Activated T-cell treated with anti-CD3 and anti-CD28 coated beads, Interleukin-2, amount 50 U/mL, for 72 hours (primary cell): ENCODE results near the gene MAP4K4. TPM values are rescaled to one million over a fixed set of nuclear protein-coding genes. Genes with fewer than 3 reads are reported as not detected.

Experiments
- ATAC-seq, 2 donors: fragments of 150-1000 bp; cut with Tn5 transposase; replicated peaks in 1 of 2; 2 replicates each; pipeline ENCODE4 v1.10.0; 2021; ENCODE audit warnings: moderate library complexity in 2 of 2, mild to moderate bottlenecking in 1 of 2
- DNase-seq, 2 donors: peaks; one replicate each; pipeline ENCODE4 v3.0.0; 2021 to 2022; ENCODE audit warnings: mixed read lengths in 1 of 2
- H3K27ac Mint-ChIP-seq: one replicate; pipeline ENCODE4 v1.8.0; 2022; ENCODE audit warnings: mild to moderate bottlenecking, moderate library complexity, mixed read lengths
- H3K27me3 Mint-ChIP-seq: one replicate; pipeline ENCODE4 v1.8.0; 2022; ENCODE audit warnings: low read depth, mixed read lengths
- H3K36me3 Mint-ChIP-seq, 2 donors: one replicate each; pipeline ENCODE4 v1.8.0; 2022; ENCODE audit warnings: mixed read lengths in 2 of 2, mild to moderate bottlenecking in 1 of 2; ENCODE audit not compliant: insufficient read depth in 2 of 2
- H3K4me1 Mint-ChIP-seq: one replicate; pipeline ENCODE4 v1.8.0; 2022; ENCODE audit warnings: low read depth, mixed read lengths
- H3K4me3 Mint-ChIP-seq, 2 donors: one replicate each; pipeline ENCODE4 v1.8.0; 2022; ENCODE audit warnings: mild to moderate bottlenecking in 2 of 2, mixed read lengths in 2 of 2, moderate library complexity in 2 of 2
- H3K9me3 Mint-ChIP-seq, 2 donors: one replicate each; pipeline ENCODE4 v1.8.0; 2022; ENCODE audit warnings: mixed read lengths in 2 of 2
- total RNA-seq, 2 donors: library from RNA; stranded (reverse); gene quantifications; one replicate each; pipeline ENCODE4 v1.2.3, GENCODE V29; 2022

MAP4K4 gene
- total RNA-seq, 2 donors from 2014 or later, result 72.1 to 85.1 TPM

- Mint-ChIP-seq H3K4me3 (peak overlapping the region; percentile 58 to 65), H3K9me3 (peaks cover 0 to 7% of the 10 kb centered on the region in 2 donors), H3K36me3 (peaks cover 10 to 12% of the 10 kb centered on the region in 2 donors), H3K27ac (no peak overlapping the region), H3K27me3 (peaks cover 5% of the 10 kb centered on the region), H3K4me1 (peaks cover 12% of the 10 kb centered on the region)
- DNase-seq (peak; percentile 24 to 53), ATAC-seq (peak; percentile 54 to 61)
Measured at GRCh38 chr2:101698014-101698843, 722 bp downstream of the MAP4K4 start.

DNA sequence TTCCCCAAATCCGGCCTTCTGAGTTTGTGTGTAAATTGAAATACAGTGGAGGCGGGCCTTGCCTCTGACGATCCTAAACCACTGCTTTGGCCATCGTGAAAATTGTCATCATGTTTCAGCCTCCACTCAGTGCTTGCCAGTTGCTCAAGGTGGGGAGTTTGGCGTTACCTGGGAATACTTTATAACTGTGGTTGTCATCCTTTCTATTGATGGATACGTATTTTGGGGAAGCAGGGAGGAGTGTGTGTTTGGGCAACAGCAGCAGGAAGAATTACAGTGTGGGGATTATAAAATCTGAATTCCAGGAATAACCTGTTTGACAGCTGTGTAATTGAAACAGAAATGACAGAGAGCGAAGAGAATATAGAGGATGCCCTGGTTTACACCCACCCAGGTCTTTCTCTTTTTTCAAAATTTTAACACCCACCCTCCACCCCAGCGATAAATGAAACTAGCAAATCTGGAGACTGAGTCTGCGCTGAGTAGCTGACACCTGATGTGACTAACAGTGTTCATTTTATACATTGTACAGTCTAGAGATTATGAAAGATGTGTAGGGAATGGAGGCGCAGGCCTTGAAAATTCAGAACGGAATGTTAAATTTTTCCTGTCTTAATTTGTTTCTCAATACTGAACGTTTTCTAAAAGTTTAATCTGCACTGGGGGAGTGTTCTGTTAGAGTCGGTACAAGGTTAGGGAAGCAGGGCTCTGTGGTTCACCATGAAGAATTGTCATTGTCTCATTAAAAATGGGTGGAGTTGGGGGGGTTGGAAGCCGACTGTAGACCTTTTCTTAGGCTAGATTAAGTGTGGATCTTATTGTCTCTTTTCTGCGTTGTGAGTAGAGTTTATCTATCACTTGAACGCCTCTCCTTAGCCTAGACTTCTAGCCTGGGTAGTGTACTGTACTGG lies 1.6 kb downstream of the MAP4K4 start:
- no peak overlapping the region for H3K4me3 Mint-ChIP-seq
- ATAC-seq (peak; percentile 33 to 38), DNase-seq (peak; percentile 31 to 35)
- no peak overlapping the region for H3K27ac Mint-ChIP-seq
- peaks cover 0 to 7% of the 10 kb centered on the region in 2 donors for H3K9me3 Mint-ChIP-seq
- peaks cover 11% of the 10 kb centered on the region for H3K4me1 Mint-ChIP-seq
- peaks cover 10 to 12% of the 10 kb centered on the region in 2 donors for H3K36me3 Mint-ChIP-seq
- peaks cover 5% of the 10 kb centered on the region for H3K27me3 Mint-ChIP-seq

DNA sequence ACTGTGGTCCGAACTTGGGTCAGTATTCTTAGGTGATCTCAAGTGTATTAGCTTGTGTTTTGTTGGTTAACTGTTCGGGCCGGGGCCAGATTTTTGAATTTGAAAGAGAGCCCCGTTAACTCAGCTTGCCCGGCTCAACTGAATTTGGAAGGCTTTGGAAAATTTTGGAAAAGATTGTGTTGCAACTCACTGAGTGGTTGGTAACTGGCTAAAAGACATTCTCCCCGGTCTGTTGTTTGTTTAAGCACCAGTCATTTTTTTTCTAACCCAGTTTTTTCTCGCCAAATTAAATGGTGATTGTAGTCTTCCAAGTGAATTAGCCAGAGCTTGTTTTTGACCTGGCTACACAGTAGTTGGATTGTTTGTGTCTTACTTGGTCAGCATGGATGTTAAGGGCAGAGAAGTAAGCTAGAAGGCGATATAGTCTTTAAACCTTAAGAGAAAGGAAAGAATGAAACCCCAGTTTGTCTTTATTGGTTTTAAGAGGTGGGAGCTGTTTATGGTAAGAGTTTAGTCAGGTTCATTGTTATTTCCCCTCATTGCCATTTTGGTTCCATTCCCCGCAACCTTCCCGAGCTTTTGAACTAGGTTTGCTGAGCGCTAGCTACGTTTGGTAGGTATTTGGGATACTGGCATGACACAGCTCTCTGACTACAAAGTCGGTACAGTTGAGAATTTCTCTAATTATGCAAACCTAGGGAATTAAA lies 2.4 kb downstream of the MAP4K4 start:
- no peak overlapping the region for H3K27ac Mint-ChIP-seq
- ATAC-seq, result no peak

DNA sequence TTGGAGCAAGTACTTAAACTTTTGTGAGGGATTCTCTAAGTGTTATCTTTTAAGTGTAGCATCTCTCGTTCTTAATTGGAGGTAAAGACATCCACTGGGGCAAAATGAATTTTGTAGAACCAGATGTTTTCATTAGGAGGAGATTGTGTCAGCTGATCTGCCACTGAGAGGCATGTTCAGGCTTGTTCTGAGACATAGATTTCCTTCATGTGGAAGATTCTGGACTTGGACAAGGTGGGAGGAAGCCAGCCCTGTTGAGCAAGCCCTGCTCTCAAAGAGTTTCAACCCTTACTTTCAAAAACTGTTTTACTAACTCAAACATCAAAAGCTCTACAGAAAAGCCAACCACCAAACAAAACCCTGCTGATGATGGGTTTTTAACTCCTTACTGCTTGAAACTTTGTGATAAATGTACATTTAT lies 6.5 kb downstream of the MAP4K4 start:
- Mint-ChIP-seq H3K4me1 (no peaks in the 10 kb centered on the region), H3K36me3 (peaks cover 10 to 14% of the 10 kb centered on the region in 2 donors)
- peak in 1 of 2 donors; percentile 44 for DNase-seq

More for the DNA sequence above, 2.4 kb downstream of the MAP4K4 start:
- Mint-ChIP-seq H3K27me3 (peaks cover 5% of the 10 kb centered on the region), H3K4me1 (peaks cover 10% of the 10 kb centered on the region), H3K36me3 (peaks cover 12 to 13% of the 10 kb centered on the region in 2 donors), H3K9me3 (peaks cover 0 to 6% of the 10 kb centered on the region in 2 donors), H3K4me3 (no peak overlapping the region)
- no peak for DNase-seq

DNA sequence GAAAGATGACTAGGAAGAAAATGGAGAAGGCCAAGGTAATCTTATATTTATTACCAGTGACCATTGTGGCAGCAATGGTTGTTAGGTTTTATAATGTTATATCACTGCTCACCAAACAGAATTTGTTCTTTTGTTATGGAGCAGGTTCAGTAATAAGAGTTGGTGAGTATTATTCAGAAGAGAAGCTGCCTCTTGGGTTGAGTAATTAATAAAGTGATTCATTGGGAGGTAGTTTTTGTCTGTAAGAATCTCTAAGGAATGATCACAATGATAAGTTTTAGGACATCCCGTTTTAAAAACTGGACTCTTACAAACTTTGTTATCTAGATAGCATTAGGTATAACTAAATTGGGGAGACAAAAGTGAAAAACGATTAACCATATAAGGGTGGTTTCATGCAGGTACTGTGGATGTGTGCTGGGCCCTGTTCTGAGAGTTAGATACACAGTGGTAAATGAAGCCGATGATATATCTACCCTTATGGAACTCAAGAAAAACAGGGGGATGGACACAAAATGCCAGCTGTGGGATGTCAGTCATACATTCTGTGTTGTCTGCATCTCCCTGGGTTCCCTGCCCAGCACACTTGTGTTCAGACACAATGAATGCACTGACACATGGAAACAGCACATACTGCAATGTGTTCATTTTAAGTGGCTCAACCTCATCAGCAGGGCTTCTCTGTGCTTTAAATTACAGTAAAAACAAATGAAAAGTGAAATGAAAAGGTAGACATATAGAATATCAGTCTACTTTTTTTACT lies 7.5 kb downstream of the MAP4K4 start:
- peak overlapping the region; percentile 64 to 93 for H3K4me3 Mint-ChIP-seq
- peaks cover 12 to 14% of the 10 kb centered on the region in 2 donors for H3K36me3 Mint-ChIP-seq
- ATAC-seq (peak; percentile 32 to 36), DNase-seq (no peak)
- H3K4me1 Mint-ChIP-seq, result no peaks in the 10 kb centered on the region
- H3K27ac Mint-ChIP-seq, result peak overlapping the region; percentile 80
- no peaks in the 10 kb centered on the region for H3K27me3 Mint-ChIP-seq
- H3K9me3 Mint-ChIP-seq, result peaks cover 0 to 2% of the 10 kb centered on the region in 2 donors

More for the DNA sequence above, 6.5 kb downstream of the MAP4K4 start:
- Mint-ChIP-seq H3K27ac (peak overlapping the region; percentile 92), H3K27me3 (no peaks in the 10 kb centered on the region), H3K4me3 (peak overlapping the region; percentile 64 to 93), H3K9me3 (peaks cover 0 to 2% of the 10 kb centered on the region in 2 donors)
- peak; percentile 36 to 45 for ATAC-seq

DNA sequence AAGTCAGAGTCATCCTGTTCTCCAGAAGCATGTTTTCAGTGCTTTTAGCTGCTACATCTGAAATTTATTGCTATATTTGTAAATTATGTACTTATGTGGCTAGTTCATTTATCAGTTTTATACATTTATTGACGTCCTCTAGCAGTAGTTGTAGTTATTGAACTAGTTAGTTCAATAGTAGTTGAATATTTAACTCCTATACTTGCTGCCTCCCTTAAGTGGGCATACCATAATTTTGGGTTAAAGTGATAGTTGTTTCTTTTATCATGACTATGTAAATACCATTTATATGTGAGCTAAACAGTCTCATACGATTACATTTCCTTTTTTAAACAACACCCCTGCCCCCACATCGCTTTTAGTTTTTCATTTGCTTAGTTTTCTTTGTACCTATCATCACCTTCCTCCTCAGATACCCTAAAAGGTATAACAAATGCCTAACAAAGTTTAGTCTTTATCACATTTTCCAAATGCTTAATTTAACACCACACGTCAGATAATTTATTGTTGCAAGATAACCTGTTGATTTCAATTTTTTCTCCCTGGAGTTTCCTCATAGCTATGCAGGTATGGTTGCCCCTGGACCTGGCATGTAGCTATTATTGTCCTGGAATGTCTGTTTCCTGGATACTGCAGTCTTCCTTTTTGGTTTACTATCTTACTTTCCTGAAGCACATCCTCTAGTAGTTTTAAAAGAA lies 8.8 kb downstream of the MAP4K4 start:
- Mint-ChIP-seq H3K4me3 (peak overlapping the region; percentile 64 to 77), H3K36me3 (peaks cover 12 to 14% of the 10 kb centered on the region in 2 donors), H3K27ac (peak overlapping the region; percentile 86), H3K4me1 (no peaks in the 10 kb centered on the region), H3K27me3 (no peaks in the 10 kb centered on the region), H3K9me3 (peaks cover 0 to 2% of the 10 kb centered on the region in 2 donors)
- DNase-seq, result no peak
- ATAC-seq, result peak in 1 of 2 donors; percentile 0

DNA sequence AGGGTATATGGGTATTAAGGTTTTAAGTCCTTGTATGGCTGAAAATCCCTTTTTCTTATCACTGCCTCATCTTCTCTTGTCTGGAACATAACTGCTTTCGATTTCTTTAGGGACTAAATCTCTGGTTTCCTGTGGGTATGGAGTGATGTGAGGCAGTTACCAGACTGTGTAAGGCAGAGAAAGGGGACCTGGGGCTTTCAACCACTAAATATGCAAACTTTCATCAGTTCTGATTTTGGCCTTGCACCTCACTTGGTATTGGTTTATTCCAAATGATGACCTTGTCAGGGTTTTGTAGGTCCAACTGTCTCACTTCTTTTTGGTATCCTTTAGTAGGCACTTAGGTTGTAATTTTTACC lies 9.3 kb downstream of the MAP4K4 start:
- Mint-ChIP-seq H3K27ac (peak overlapping the region; percentile 86), H3K4me3 (peak overlapping the region; percentile 64 to 77), H3K4me1 (no peaks in the 10 kb centered on the region), H3K27me3 (no peaks in the 10 kb centered on the region), H3K36me3 (peaks cover 12 to 16% of the 10 kb centered on the region in 2 donors), H3K9me3 (peaks cover 0 to 2% of the 10 kb centered on the region in 2 donors)
- ATAC-seq (peak; percentile 40 to 52), DNase-seq (no peak)

GRCh38 chr2:101710036-101710435 lies 12.5 kb downstream of the MAP4K4 start:
- Mint-ChIP-seq H3K4me1 (peaks cover 27% of the 10 kb centered on the region), H3K27ac (peak overlapping the region; percentile 9), H3K9me3 (no peaks in the 10 kb centered on the region), H3K27me3 (no peaks in the 10 kb centered on the region), H3K4me3 (peak overlapping the region in 1 of 2 donors; percentile 61), H3K36me3 (peaks cover 2 to 5% of the 10 kb centered on the region in 2 donors)
- no peak for DNase-seq
- ATAC-seq, result peak in 1 of 2 donors; percentile 18

GRCh38 chr2:101710471-101711318 lies 13.2 kb downstream of the MAP4K4 start:
- Mint-ChIP-seq H3K4me1 (peaks cover 32% of the 10 kb centered on the region), H3K9me3 (no peaks in the 10 kb centered on the region), H3K4me3 (peak overlapping the region; percentile 49 to 61), H3K36me3 (peaks cover 2 to 5% of the 10 kb centered on the region in 2 donors), H3K27me3 (no peaks in the 10 kb centered on the region), H3K27ac (peak overlapping the region; percentile 9)
- ATAC-seq (peak; percentile 90 to 91), DNase-seq (no peak)

- H3K27me3 Mint-ChIP-seq, result no peaks in the 10 kb centered on the region
- no peak overlapping the region for H3K4me3 Mint-ChIP-seq
- H3K9me3 Mint-ChIP-seq, result no peaks in the 10 kb centered on the region
- ATAC-seq (no peak), DNase-seq (no peak)
- peaks cover 67% of the 10 kb centered on the region for H3K4me1 Mint-ChIP-seq
- no peak overlapping the region for H3K27ac Mint-ChIP-seq
- peaks cover 3 to 4% of the 10 kb centered on the region in 2 donors for H3K36me3 Mint-ChIP-seq
Measured at GRCh38 chr2:101714118-101714517, 16.6 kb downstream of the MAP4K4 start.
